Gastroesophageal sphincter (tissue), 4 donors: ENCODE results near the gene CAMKMT. TPM values are rescaled to one million over a fixed set of nuclear protein-coding genes. Genes with fewer than 3 reads are reported as not detected.

Experiments
- ATAC-seq: fragments of 150-250 bp; one replicate; pipeline ENCODE4 v1.9.1; 2016; ENCODE audit warnings: mild to moderate bottlenecking, moderate library complexity
- H3K27ac ChIP-seq, 4 donors: fragments of 200-600 bp; sonication (generic) in 3 of 4; 1 replicate in 3 of 4; 2 replicates in 1 of 4; pipeline ENCODE4 v1.5.1; 2016 to 2019
- H3K27me3 ChIP-seq: fragments of 200-600 bp; sonication (generic); one replicate; pipeline ENCODE4 v1.5.1; 2019
- H3K36me3 ChIP-seq, 2 donors: fragments of 200-600 bp; sonication (generic); one replicate each; pipeline ENCODE4 v1.5.1; 2019; ENCODE audit warnings: control low read depth in 1 of 2
- H3K4me1 ChIP-seq, 3 donors: fragments of 200-600 bp; sonication (generic); 1 replicate in 2 of 3; 2 replicates in 1 of 3; pipeline ENCODE4 v1.5.1; 2016 to 2019; ENCODE audit warnings: control low read depth in 2 of 3
- H3K4me3 ChIP-seq, 2 donors: fragments of 200-600 bp; sonication (generic); one replicate each; pipeline ENCODE4 v1.5.1; 2019; ENCODE audit warnings: mild to moderate bottlenecking in 1 of 2, moderate library complexity in 1 of 2
- H3K9me3 ChIP-seq, 3 donors: fragments of 200-600 bp; sonication (generic); one replicate each; pipeline ENCODE4 v1.5.1; 2017 to 2019; ENCODE audit warnings: control low read depth in 2 of 3
- CTCF ChIP-seq, 4 experiments: fragments of 200-600 bp in 2 of 4; fragments of 450-650 bp in 2 of 4; sonication (generic) in 1 of 4; IDR thresholded peaks; one replicate each; pipeline ENCODE4 v1.5.1; 2017 to 2019; ENCODE audit warnings: antibody characterized with exemption in 4 of 4, mild to moderate bottlenecking in 2 of 4, moderate library complexity in 2 of 4
- EP300 ChIP-seq: sonication (generic); formaldehyde crosslinking; IDR thresholded peaks from one replicate; pipeline ENCODE4 v1.6.1; 2017; ENCODE audit warnings: antibody characterized with exemption, mild to moderate bottlenecking
- POLR2A ChIP-seq, 2 donors: fragments of 450-650 bp; IDR thresholded peaks; one replicate each; pipeline ENCODE4 v1.6.1; 2017; ENCODE audit warnings: antibody characterized with exemption in 2 of 2, mild to moderate bottlenecking in 2 of 2, moderate library complexity in 1 of 2
- POLR2AphosphoS5 ChIP-seq: sonication (generic); formaldehyde crosslinking; IDR thresholded peaks from one replicate; pipeline ENCODE4 v1.6.1; 2017; ENCODE audit warnings: antibody characterized with exemption
- WGBS, 2 donors: methylation state at CpG; one replicate each; pipeline ENCODE4 v1.1.5; 2018; ENCODE audit warnings: low coverage in 1 of 2; 5-methylcytosine and 5-hydroxymethylcytosine counted together
- total RNA-seq, 4 donors: library from RNA; depleted of rRNA; stranded (reverse); fragments of >200 nt; gene quantifications; one replicate each; pipeline ENCODE4 v1.1.0, GENCODE V29; 2016

CAMKMT gene
- total RNA-seq, 4 donors from 2014 or later: 4.2 to 19.5 (median 11.0) TPM

- no peaks in the 10 kb centered on the region for H3K36me3 ChIP-seq
- H3K4me3 ChIP-seq: no peak overlapping the region
- ATAC-seq: no peak
- WGBS, 2 donors: 78% methylated on average over 1 of the region's 2 CpGs; no CpG with 5 or more reads in 1 of the 2 donors
- peaks cover 0 to 3% (median 0%) of the 10 kb centered on the region in 3 donors for H3K4me1 ChIP-seq
- H3K27ac ChIP-seq: no peak overlapping the region
- TF ChIP-seq CTCF (IDR thresholded peaks at IDR 0.05): no peak
- TF ChIP-seq POLR2AphosphoS5: no peak
- H3K9me3 ChIP-seq: no peaks in the 10 kb centered on the region
- no peaks in the 10 kb centered on the region for H3K27me3 ChIP-seq
Observed at GRCh38 chr2:44546459-44547127, 184.8 kb downstream of the CAMKMT start.

- Histone ChIP-seq H3K27ac (no peak overlapping the region), H3K36me3 (no peaks in the 10 kb centered on the region), H3K27me3 (no peaks in the 10 kb centered on the region), H3K4me3 (no peak overlapping the region), H3K9me3 (no peaks in the 10 kb centered on the region), H3K4me1 (peaks cover 0 to 3% (median 0%) of the 10 kb centered on the region in 3 donors)
- ATAC-seq: no peak
- no peak for TF ChIP-seq CTCF (IDR thresholded peaks at IDR 0.05)
- TF ChIP-seq POLR2A (IDR thresholded peaks at IDR 0.05): no peak
- no peak for TF ChIP-seq POLR2AphosphoS5
- TF ChIP-seq EP300: no peak
- WGBS, 2 donors: 72 to 74% methylated on average over 2 of the region's 2 CpGs
Observed at GRCh38 chr2:44547718-44548117, 186.0 kb downstream of the CAMKMT start.

- TF ChIP-seq POLR2AphosphoS5: no peak
- no peak for TF ChIP-seq CTCF (IDR thresholded peaks at IDR 0.05)
- TF ChIP-seq EP300: no peak
- no peak for TF ChIP-seq POLR2A (IDR thresholded peaks at IDR 0.05)
- no peak for ATAC-seq
- Histone ChIP-seq H3K27ac (no peak overlapping the region), H3K27me3 (no peaks in the 10 kb centered on the region), H3K4me3 (no peak overlapping the region), H3K9me3 (no peaks in the 10 kb centered on the region), H3K4me1 (peaks cover 0 to 3% (median 0%) of the 10 kb centered on the region in 3 donors), H3K36me3 (no peaks in the 10 kb centered on the region)
- WGBS, 2 donors: 68 to 83% methylated on average over 7 to 8 of the region's 8 CpGs
Observed at GRCh38 chr2:44548221-44549098, 186.7 kb downstream of the CAMKMT start.

- no peak overlapping the region for H3K4me3 ChIP-seq
- no peaks in the 10 kb centered on the region for H3K27me3 ChIP-seq
- H3K4me1 ChIP-seq: peaks cover 0 to 3% (median 0%) of the 10 kb centered on the region in 3 donors
- H3K27ac ChIP-seq: no peak overlapping the region
- WGBS, 2 donors: 56 to 60% methylated on average over 1 of the region's 1 CpG
- TF ChIP-seq POLR2A (IDR thresholded peaks at IDR 0.05): no peak
- no peak for TF ChIP-seq CTCF (IDR thresholded peaks at IDR 0.05)
- TF ChIP-seq POLR2AphosphoS5: no peak
- TF ChIP-seq EP300: no peak
- H3K9me3 ChIP-seq: no peaks in the 10 kb centered on the region
- no peak for ATAC-seq
- no peaks in the 10 kb centered on the region for H3K36me3 ChIP-seq
Observed at GRCh38 chr2:44549099-44549471, 187.3 kb downstream of the CAMKMT start.

GRCh38 chr2:44549856-44550255 lies 188.1 kb downstream of the CAMKMT start:
- no peaks in the 10 kb centered on the region for H3K36me3 ChIP-seq
- H3K27me3 ChIP-seq: no peaks in the 10 kb centered on the region
- ATAC-seq: no peak
- TF ChIP-seq POLR2AphosphoS5 (no peak), EP300 (no peak), CTCF (IDR thresholded peaks at IDR 0.05) (no peak), POLR2A (IDR thresholded peaks at IDR 0.05) (no peak)
- H3K4me1 ChIP-seq: no peaks in the 10 kb centered on the region
- H3K4me3 ChIP-seq: no peak overlapping the region
- no peaks in the 10 kb centered on the region for H3K9me3 ChIP-seq
- no peak overlapping the region for H3K27ac ChIP-seq
- WGBS, 2 donors: 95 to 100% methylated on average over 3 to 4 of the region's 4 CpGs
